ENCODE measurements around the gene NQO2.

- TF ChIP-seq CTCF (IDR thresholded peaks at IDR 0.05; ENCODE audit: insufficient read depth, low read depth, low read length), result no peak
- no peak for TF ChIP-seq EZH2 (IDR thresholded peaks at IDR 0.05; ENCODE audit: insufficient read depth, low read length)
These were observed 22.4 kb upstream of the NQO2 start for GRCh38 chr6:2977290-2977689.
